AG09319 (cell line): ENCODE measurements around the gene SYCE1.

Source experiments
- DNase-seq: peaks from one replicate; pipeline ENCODE4 v3.0.0-alpha.2; 2010; ENCODE audit warnings: low read depth; ENCODE audit errors: extremely low read depth
- TF ChIP-seq, protein P1 (sequence below): IDR thresholded peaks from 2 replicates; pipeline ENCODE4 v1.5.1; 2011; ENCODE audit warnings: low read depth, mild to moderate bottlenecking, inconsistent platforms, low read length, moderate library complexity

SYCE1 gene

DNA sequence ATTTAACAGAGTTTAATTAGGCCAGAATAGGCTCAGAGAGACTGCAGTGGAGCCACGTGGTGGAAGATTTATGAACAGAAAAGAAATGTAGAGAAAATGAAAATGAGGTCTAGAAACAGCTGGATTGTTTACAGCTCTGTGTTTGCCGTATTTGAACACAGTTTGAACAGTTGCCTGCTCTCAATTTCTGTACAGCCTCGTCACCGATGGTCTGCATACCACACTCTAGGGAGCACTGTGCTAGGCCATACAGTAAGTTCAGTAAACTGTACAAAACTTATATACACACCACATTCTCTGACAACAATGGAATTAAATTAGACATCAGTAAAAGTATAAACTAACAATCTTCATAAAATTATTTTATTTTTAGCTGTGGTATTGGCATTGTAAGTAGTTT, 49.3 kb downstream of the SYCE1 start:
- TF ChIP-seq, protein P1, sequence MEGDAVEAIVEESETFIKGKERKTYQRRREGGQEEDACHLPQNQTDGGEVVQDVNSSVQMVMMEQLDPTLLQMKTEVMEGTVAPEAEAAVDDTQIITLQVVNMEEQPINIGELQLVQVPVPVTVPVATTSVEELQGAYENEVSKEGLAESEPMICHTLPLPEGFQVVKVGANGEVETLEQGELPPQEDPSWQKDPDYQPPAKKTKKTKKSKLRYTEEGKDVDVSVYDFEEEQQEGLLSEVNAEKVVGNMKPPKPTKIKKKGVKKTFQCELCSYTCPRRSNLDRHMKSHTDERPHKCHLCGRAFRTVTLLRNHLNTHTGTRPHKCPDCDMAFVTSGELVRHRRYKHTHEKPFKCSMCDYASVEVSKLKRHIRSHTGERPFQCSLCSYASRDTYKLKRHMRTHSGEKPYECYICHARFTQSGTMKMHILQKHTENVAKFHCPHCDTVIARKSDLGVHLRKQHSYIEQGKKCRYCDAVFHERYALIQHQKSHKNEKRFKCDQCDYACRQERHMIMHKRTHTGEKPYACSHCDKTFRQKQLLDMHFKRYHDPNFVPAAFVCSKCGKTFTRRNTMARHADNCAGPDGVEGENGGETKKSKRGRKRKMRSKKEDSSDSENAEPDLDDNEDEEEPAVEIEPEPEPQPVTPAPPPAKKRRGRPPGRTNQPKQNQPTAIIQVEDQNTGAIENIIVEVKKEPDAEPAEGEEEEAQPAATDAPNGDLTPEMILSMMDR: no peak
- no peak for DNase-seq

GRCh38 chr10:133515471-133515870, 49.9 kb downstream of the SYCE1 start:
- DNase-seq: no peak
- TF ChIP-seq, protein P1: no peak

DNA sequence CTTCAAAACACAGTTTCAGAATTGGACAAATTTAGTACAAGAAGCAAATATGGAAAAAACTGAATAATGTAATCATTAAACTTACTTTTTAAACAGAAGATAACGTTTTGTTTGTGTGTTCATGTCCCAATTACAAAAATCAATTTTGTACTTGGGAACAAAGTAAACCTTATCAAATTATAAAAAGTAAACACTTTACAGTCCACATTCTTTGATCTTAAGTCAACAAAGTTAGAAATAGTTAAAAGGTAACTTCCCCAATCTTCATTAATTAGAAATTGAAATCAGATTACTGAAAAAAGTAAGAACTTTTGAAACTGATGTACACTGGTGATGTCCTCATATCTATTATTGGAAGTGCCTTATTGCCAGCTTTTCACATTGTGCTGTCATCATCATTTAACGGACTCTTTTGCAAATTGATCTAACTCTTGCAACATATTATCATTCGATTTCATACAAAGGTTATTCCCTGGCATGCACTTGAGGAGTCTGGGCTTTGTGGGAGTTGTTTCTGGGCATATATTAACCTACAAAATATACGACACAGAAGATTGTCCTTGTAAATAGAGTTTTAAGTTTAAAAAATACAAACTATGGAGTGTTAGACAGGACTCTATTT, 53.4 kb downstream of the SYCE1 start:
- DNase-seq: no peak
- TF ChIP-seq, protein P1: no peak

DNA sequence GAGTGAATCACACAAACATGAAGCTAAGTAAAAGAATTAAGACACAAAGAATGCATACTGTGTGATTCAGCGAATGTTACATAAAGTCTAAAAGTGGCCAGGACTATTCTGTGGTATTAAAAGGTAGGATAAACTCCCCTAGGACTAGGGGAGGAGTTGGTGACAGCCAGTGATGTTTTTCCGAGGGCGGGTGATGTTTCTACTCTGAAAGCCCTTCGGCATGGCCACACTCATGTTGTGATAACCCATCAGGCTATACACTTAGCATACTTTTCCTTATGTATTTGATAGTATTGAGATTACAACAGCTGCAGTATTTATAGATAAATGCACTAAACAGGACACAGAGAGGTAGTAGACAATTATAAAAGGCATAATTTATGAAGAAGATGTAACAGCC, 54.0 kb downstream of the SYCE1 start:
- DNase-seq: no peak
- TF ChIP-seq, protein P1: no peak

DNA sequence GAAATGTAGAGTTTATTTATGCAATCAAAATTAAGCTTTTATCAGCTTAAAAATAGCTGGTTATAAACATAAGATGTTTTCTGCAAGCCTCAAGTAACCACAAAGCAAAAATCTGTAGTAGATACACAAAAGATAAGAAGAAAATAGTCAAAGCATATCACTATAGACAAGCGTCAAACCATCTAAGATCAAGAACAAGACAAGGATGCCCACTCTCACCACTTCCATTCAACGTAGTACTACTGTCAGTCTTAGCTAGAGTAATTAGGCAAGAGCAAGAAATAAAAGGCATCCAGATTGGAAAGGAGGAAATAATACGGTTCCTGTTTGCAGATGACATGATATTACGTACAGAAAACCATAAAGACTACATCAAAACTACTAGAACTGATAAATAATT, 55.7 kb downstream of the SYCE1 start:
- DNase-seq: no peak
- TF ChIP-seq, protein P1: no peak
